B cell (primary cell): Measurements from ENCODE around the gene PAFAH2. TPM values are rescaled to one million over a fixed set of nuclear protein-coding genes. Genes with fewer than 3 reads are reported as not detected.

Source experiments
- ATAC-seq: fragments of 200-7000 bp; cut with Tn5 transposase; one replicate; pipeline ENCODE4 v1.10.0; 2021; ENCODE audit warnings: low read depth, mild to moderate bottlenecking, moderate number of reproducible peaks, moderate library complexity
- CTCF ChIA-PET: fragments of 350-600 bp; sonication (Branson Sonifier 250); formaldehyde crosslinking; loops from one replicate; lab custom pipeline; 2021; ENCODE audit warnings: antibody characterized with exemption, inconsistent platforms; lab: Charles Lee
- POLR2A ChIA-PET: fragments of 350-600 bp; sonication (Branson Sonifier 250); formaldehyde crosslinking; loops from one replicate; lab custom pipeline; 2021; ENCODE audit warnings: antibody characterized with exemption; lab: Charles Lee
- DNase-seq: peaks from one replicate; pipeline ENCODE4 v3.0.0; 2013
- H2AFZ ChIP-seq: 2 replicates; pipeline ENCODE4 v1.6.1; 2012; ENCODE audit warnings: mild to moderate bottlenecking, low read depth, low read length; ENCODE audit not compliant: insufficient read depth, poor library complexity, severe bottlenecking
- H3K27ac ChIP-seq, 2 donors: 1 replicate in 1 of 2; 2 replicates in 1 of 2; pipeline ENCODE4 v1.5.1; 2012 to 2013; ENCODE audit warnings: low read length in 2 of 2, mild to moderate bottlenecking in 2 of 2, moderate library complexity in 1 of 2
- H3K27me3 ChIP-seq, 4 experiments: fragments of 200-600 bp in 1 of 4; sonication (generic) in 1 of 4; replicated peaks in 1 of 4; 1 replicate in 2 of 4; 2 replicates in 2 of 4; pipeline versions ENCODE4 v1.6.1 to v1.7.0; 2013 to 2016; ENCODE audit warnings: low read length in 3 of 4, mild to moderate bottlenecking in 2 of 4, mixed read lengths in 1 of 4, moderate library complexity in 1 of 4; ENCODE audit not compliant: insufficient read depth in 4 of 4, control insufficient read depth in 3 of 4; ENCODE audit errors: control extremely low read depth in 1 of 4
- H3K36me3 ChIP-seq, 2 experiments: replicated peaks in 1 of 2; 1 replicate in 1 of 2; 2 replicates in 1 of 2; pipeline versions ENCODE4 v1.6.1 to v1.7.1; 2013; ENCODE audit warnings: low read length in 1 of 2; ENCODE audit not compliant: insufficient read depth in 2 of 2, control insufficient read depth in 1 of 2; ENCODE audit errors: control extremely low read depth in 1 of 2, extremely low read depth in 1 of 2
- H3K4me1 ChIP-seq, 2 donors: fragments of 200-600 bp in 1 of 2; sonication (generic) in 1 of 2; 1 replicate in 1 of 2; 2 replicates in 1 of 2; pipeline versions ENCODE4 v1.5.1 to v1.6.1; 2013 to 2017; ENCODE audit warnings: low read length in 2 of 2; ENCODE audit not compliant: control insufficient read depth in 2 of 2, insufficient read depth in 2 of 2
- H3K4me2 ChIP-seq: replicated peaks from 2 replicates; pipeline ENCODE3; 2012; ENCODE audit warnings: mild to moderate bottlenecking, low read depth, low read length; ENCODE audit not compliant: poor library complexity, severe bottlenecking
- H3K4me3 ChIP-seq, 5 experiments: fragments of 200-600 bp in 1 of 5; sonication (generic) in 1 of 5; 1 replicate in 3 of 5; 2 replicates in 2 of 5; pipeline versions ENCODE4 v1.5.1 to v1.7.0; 2011 to 2016; ENCODE audit warnings: low read length in 4 of 5, mild to moderate bottlenecking in 4 of 5, low read depth in 2 of 5, control low read depth in 1 of 5, moderate library complexity in 1 of 5; ENCODE audit not compliant: insufficient read depth in 1 of 5; ENCODE audit errors: control extremely low read depth in 1 of 5, extremely low read depth in 1 of 5
- H3K79me2 ChIP-seq: fragments of 200-600 bp; sonication (generic); one replicate; pipeline ENCODE4 v1.6.0; 2016; ENCODE audit warnings: low read length; ENCODE audit not compliant: control insufficient read depth, insufficient read depth
- H3K9ac ChIP-seq: fragments of 200-600 bp; sonication (generic); 2 replicates; pipeline ENCODE4 v1.6.1; 2017; ENCODE audit warnings: mild to moderate bottlenecking, low read length, moderate library complexity
- H3K9me3 ChIP-seq, 3 donors: one replicate each; pipeline versions ENCODE4 v1.6.1 to v1.7.1; 2013; ENCODE audit warnings: low read length in 2 of 3; ENCODE audit not compliant: control insufficient read depth in 2 of 3, insufficient read depth in 1 of 3; ENCODE audit errors: control extremely low read depth in 1 of 3
- H4K20me1 ChIP-seq: 2 replicates; pipeline ENCODE4 v1.6.0; 2012; ENCODE audit warnings: mild to moderate bottlenecking, low read length; ENCODE audit not compliant: insufficient read depth, control insufficient read depth, poor library complexity, severe bottlenecking
- H3K27ac Mint-ChIP-seq: one replicate; pipeline ENCODE4 v1.8.0; 2021; ENCODE audit warnings: mixed read lengths
- H3K27me3 Mint-ChIP-seq: one replicate; pipeline ENCODE4 v1.8.0; 2021; ENCODE audit warnings: mixed read lengths
- H3K4me1 Mint-ChIP-seq: one replicate; pipeline ENCODE4 v1.8.0; 2021; ENCODE audit warnings: mixed read lengths
- H3K4me3 Mint-ChIP-seq: one replicate; pipeline ENCODE4 v1.8.0; 2021; ENCODE audit warnings: mixed read lengths
- H3K9me3 Mint-ChIP-seq: one replicate; pipeline ENCODE4 v1.8.0; 2022; ENCODE audit warnings: mixed read lengths; ENCODE audit not compliant: insufficient read depth
- EZH2 ChIP-seq: IDR thresholded peaks from 2 replicates; pipeline ENCODE4 v1.6.1; 2012; ENCODE audit warnings: borderline replicate concordance, low read depth, mild to moderate bottlenecking, moderate library complexity, low read length; ENCODE audit not compliant: insufficient read depth, poor library complexity, severe bottlenecking
- WGBS: methylation state at CpG from one replicate; pipeline ENCODE4 v1.1.5; 2013; ENCODE audit warnings: missing lambda C conversion rate; ENCODE audit not compliant: insufficient coverage; 5-methylcytosine and 5-hydroxymethylcytosine counted together
- intact Hi-C: fragments of 100-400 bp; cut with micrococcal nuclease; formaldehyde crosslinking; loops from one replicate; pipeline ENCODE4 v1.10.0; 2022
- polyA plus RNA-seq: library from polyadenylated mRNA; depleted of rRNA; stranded (reverse); fragments of >200 nt; gene quantifications from 2 replicates; pipeline ENCODE4 v1.2.3, GENCODE V29; 2012
- total RNA-seq, 2 donors: library from RNA; stranded (reverse); fragments of 120-200 nt in 1 of 2; gene quantifications; 1 replicate in 1 of 2; 2 replicates in 1 of 2; pipeline versions ENCODE4 v1.2.3 to v1.2.4, GENCODE V29; 2013 to 2022
- TF ChIP-seq, protein P1 (sequence below): fragments of 200-600 bp; IDR thresholded peaks from one replicate; pipeline ENCODE4 v1.8.0; 2022; ENCODE audit warnings: antibody characterized with exemption, mild to moderate bottlenecking

PAFAH2 gene
- total and polyA plus RNA-seq, 2 donors (not counting 1 experiment from before 2014, with no cell fraction given) = 5.1 to 8.8 TPM

DNA sequence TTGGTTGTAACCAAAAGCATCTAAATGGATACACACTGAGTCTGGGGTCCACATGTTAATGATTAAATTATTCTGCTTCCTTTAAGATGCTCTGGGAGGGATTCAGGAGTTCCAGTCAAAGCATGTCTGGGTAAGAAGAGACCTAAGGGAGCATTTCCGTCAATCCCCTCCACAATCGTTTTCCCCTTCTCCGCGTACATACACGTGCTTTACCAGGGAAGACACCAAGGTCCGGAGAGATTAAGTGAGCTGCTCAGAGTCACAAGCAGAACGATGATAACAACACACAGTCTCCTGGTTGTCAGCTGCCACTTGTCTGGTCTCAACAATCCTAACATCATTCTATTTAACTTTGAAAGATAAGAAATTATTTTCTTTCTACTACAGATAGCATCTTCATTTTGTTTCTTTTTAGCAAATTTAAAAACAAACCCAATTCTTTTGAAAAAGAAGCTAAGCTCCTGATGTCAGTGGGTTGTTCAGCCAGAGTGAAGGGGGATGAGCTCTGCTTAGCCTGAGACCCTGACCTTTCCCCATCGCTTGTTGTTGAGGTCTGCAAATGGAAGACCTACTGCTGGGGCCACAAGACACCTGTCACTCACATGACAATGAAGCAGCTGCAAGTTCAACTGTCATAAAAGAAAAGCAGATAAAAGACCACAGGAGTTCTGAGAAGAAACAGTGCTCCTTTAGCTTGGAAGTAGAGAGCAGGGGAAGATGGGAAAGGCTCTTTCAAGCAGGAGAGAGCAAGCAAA is 4.5 kb downstream of the PAFAH2 start:
- no peak for TF ChIP-seq EZH2
- TF ChIP-seq, protein P1, sequence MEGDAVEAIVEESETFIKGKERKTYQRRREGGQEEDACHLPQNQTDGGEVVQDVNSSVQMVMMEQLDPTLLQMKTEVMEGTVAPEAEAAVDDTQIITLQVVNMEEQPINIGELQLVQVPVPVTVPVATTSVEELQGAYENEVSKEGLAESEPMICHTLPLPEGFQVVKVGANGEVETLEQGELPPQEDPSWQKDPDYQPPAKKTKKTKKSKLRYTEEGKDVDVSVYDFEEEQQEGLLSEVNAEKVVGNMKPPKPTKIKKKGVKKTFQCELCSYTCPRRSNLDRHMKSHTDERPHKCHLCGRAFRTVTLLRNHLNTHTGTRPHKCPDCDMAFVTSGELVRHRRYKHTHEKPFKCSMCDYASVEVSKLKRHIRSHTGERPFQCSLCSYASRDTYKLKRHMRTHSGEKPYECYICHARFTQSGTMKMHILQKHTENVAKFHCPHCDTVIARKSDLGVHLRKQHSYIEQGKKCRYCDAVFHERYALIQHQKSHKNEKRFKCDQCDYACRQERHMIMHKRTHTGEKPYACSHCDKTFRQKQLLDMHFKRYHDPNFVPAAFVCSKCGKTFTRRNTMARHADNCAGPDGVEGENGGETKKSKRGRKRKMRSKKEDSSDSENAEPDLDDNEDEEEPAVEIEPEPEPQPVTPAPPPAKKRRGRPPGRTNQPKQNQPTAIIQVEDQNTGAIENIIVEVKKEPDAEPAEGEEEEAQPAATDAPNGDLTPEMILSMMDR = no peak
- H3K27ac ChIP-seq = no peak overlapping the region
- H3K27me3 ChIP-seq = no peaks in the 10 kb centered on the region
- H3K4me3 ChIP-seq = no peak overlapping the region
- no peak overlapping the region for H3K9ac ChIP-seq
- ATAC-seq = no peak
- WGBS = 94% methylated on average over 7 of the region's 8 CpGs
- no peaks in the 10 kb centered on the region for H4K20me1 ChIP-seq
- H3K4me1 Mint-ChIP-seq = peaks cover 28% of the 10 kb centered on the region
- no peaks in the 10 kb centered on the region for H3K36me3 ChIP-seq
- intact Hi-C loops = no loop called here
- no peak for DNase-seq
- H3K4me1 ChIP-seq = peaks cover 19 to 23% of the 10 kb centered on the region in 2 donors
- no peak overlapping the region for H3K4me2 ChIP-seq
- no peak overlapping the region for H3K4me3 Mint-ChIP-seq
- no peak overlapping the region for H2AFZ ChIP-seq
- H3K27ac Mint-ChIP-seq = no peak overlapping the region
- peaks cover 38% of the 10 kb centered on the region for H3K79me2 ChIP-seq
- CTCF ChIA-PET = interaction anchor here (1.4 to 9.9 kb wide), 2 partner anchors 94 to 99 kb away, joined by 3 to 210 read pairs; no protein-coding TSS in a partner anchor
- H3K9me3 Mint-ChIP-seq = no peaks in the 10 kb centered on the region
- H3K27me3 Mint-ChIP-seq = no peaks in the 10 kb centered on the region
- H3K9me3 ChIP-seq = no peaks in the 10 kb centered on the region
- POLR2A ChIA-PET = interaction anchor here (0.6 kb wide), 1 partner anchor 153 kb away, joined by 3 read pairs; no protein-coding TSS in a partner anchor

DNA sequence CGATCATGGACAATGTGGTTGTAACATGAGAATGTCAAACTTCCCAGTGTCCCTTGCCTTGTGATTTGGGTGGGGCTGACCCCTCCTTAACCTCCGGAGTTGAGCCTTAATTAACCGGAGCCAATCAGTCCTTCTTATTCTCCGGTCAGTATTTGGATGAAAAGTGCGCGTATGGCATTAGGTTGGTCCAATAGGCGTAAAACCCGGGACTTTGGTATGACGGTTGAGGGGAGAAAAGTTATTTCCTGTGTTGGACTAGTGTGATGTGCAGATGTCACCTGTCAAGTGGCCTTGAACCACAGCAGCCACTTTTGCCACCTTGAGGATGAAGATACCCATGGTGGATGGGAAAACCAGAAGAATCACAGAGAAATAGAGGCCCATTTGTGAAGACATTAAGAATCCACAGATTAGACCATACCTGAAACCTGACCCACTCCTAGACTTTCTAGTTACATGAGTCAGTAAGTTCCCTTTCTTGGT is 5.1 kb downstream of the PAFAH2 start:
- Histone ChIP-seq H4K20me1 (no peaks in the 10 kb centered on the region), H3K4me3 (no peak overlapping the region), H3K27ac (no peak overlapping the region), H3K36me3 (peaks cover 0 to 5% of the 10 kb centered on the region in 2 experiments), H3K4me1 (peaks cover 18 to 21% of the 10 kb centered on the region in 2 donors), H2AFZ (no peak overlapping the region), H3K79me2 (peaks cover 38% of the 10 kb centered on the region), H3K27me3 (no peaks in the 10 kb centered on the region), H3K9me3 (no peaks in the 10 kb centered on the region), H3K9ac (no peak overlapping the region), H3K4me2 (no peak overlapping the region)
- ATAC-seq (no peak), DNase-seq (no peak)
- no peak overlapping the region for H3K4me3 Mint-ChIP-seq
- WGBS = 92% methylated on average over 9 of the region's 9 CpGs
- H3K9me3 Mint-ChIP-seq = no peaks in the 10 kb centered on the region
- no peaks in the 10 kb centered on the region for H3K27me3 Mint-ChIP-seq
- ChIA-PET POLR2A (no interaction called here), CTCF (interaction anchor here (1.0 to 9.9 kb wide), 2 partner anchors 97 to 98 kb away, joined by 4 to 210 read pairs; no protein-coding TSS in a partner anchor)
- intact Hi-C loops = no loop called here
- no peak overlapping the region for H3K27ac Mint-ChIP-seq
- H3K4me1 Mint-ChIP-seq = peaks cover 24% of the 10 kb centered on the region
- no peak for TF ChIP-seq EZH2
- TF ChIP-seq, protein P1 = no peak
